ENCODE data around the gene MRPL58.
A peak's percentile ranks its signal among the peaks of the same experiment; 100 is the strongest.
"Not testable (repeated sequence)": the region's sequence is repeated elsewhere in the genome, so short reads cannot be mapped to it uniquely, and the experiment has no call there.

The MRPL58 gene

GRCh38 chr17:74981979-74982662 is 30.3 kb upstream of the MRPL58 start:
- in situ Hi-C loops (cut with HindIII; ENCODE audit: low pct_ligation_motif_present, low sequenced_read_pairs): no loop called here
- peak overlapping the region; percentile 69 for H3K4me3 ChIP-seq (ENCODE audit: low read depth, low read length)
- no peak overlapping the region for H3K27ac ChIP-seq
- no peaks in the 10 kb centered on the region for H3K36me3 ChIP-seq (replicated peaks)
- H3K27me3 ChIP-seq (replicated peaks): no peaks in the 10 kb centered on the region
- peak; percentile 43 for DNase-seq
- TF ChIP-seq CTCF (IDR thresholded peaks at IDR 0.05; ENCODE audit: low read depth, low read length, missing control alignments): no peak

GRCh38 chr17:74982663-74983313 is 29.7 kb upstream of the MRPL58 start:
- DNase-seq; H3K36me3 ChIP-seq (replicated peaks); H3K27ac ChIP-seq; in situ Hi-C loops (cut with HindIII; ENCODE audit: low pct_ligation_motif_present, low sequenced_read_pairs); H3K27me3 ChIP-seq (replicated peaks): not testable (repeated sequence)
- peak overlapping the region; percentile 69 for H3K4me3 ChIP-seq (ENCODE audit: low read depth, low read length)

- H3K36me3 ChIP-seq (replicated peaks): no peaks in the 10 kb centered on the region
- no peak overlapping the region for H3K4me3 ChIP-seq (ENCODE audit: low read depth, low read length)
- TF ChIP-seq CTCF (IDR thresholded peaks at IDR 0.05; ENCODE audit: low read depth, low read length, missing control alignments): no peak
- H3K27ac ChIP-seq: no peak overlapping the region
- in situ Hi-C loops (cut with HindIII; ENCODE audit: low pct_ligation_motif_present, low sequenced_read_pairs): no loop called here
- H3K27me3 ChIP-seq (replicated peaks): no peaks in the 10 kb centered on the region
- DNase-seq: no peak
Measured at GRCh38 chr17:74986206-74986576, 26.3 kb upstream of the MRPL58 start.

GRCh38 chr17:74987418-74987908 is 25.0 kb upstream of the MRPL58 start, which contains the start of gene CDR2L:
TSS of gene CDR2L (plus strand) at chr17:74987632. CDS start at chr17:74988044, 412 bp downstream.
- peak; percentile 93 for DNase-seq
- in situ Hi-C loops (cut with HindIII; ENCODE audit: low pct_ligation_motif_present, low sequenced_read_pairs): no loop called here
- no peaks in the 10 kb centered on the region for H3K27me3 ChIP-seq (replicated peaks)
- peak within 1 kb of the TSS; percentile 77 for H3K4me3 ChIP-seq (ENCODE audit: low read depth, low read length)
- peaks cover 2% of the 10 kb centered on the region for H3K36me3 ChIP-seq (replicated peaks)
- no peak for TF ChIP-seq CTCF (IDR thresholded peaks at IDR 0.05; ENCODE audit: low read depth, low read length, missing control alignments)
- peak within 1 kb of the TSS; percentile 94 for H3K27ac ChIP-seq

GRCh38 chr17:74987909-74988711 is 24.4 kb upstream of the MRPL58 start:
- H3K27ac ChIP-seq: peak overlapping the region; percentile 94
- peak; percentile 60 for TF ChIP-seq CTCF (IDR thresholded peaks at IDR 0.05; ENCODE audit: low read depth, low read length, missing control alignments)
- peak; percentile 74 for DNase-seq
- H3K27me3 ChIP-seq (replicated peaks): no peaks in the 10 kb centered on the region
- in situ Hi-C loops (cut with HindIII; ENCODE audit: low pct_ligation_motif_present, low sequenced_read_pairs): no loop called here
- peak overlapping the region; percentile 77 for H3K4me3 ChIP-seq (ENCODE audit: low read depth, low read length)
- peaks cover 2% of the 10 kb centered on the region for H3K36me3 ChIP-seq (replicated peaks)

- Histone ChIP-seq H3K4me3 (ENCODE audit: low read depth, low read length) (no peak overlapping the region), H3K27ac (no peak overlapping the region)
- in situ Hi-C loops (cut with HindIII; ENCODE audit: low pct_ligation_motif_present, low sequenced_read_pairs): no loop called here
Measured at GRCh38 chr17:74990581-74991105, 21.8 kb upstream of the MRPL58 start.

More at GRCh38 chr17:74990581-74991105, 21.8 kb upstream of the MRPL58 start:
- H3K36me3 ChIP-seq (replicated peaks): peaks cover 6% of the 10 kb centered on the region
- H3K27me3 ChIP-seq (replicated peaks): no peaks in the 10 kb centered on the region
- TF ChIP-seq CTCF (IDR thresholded peaks at IDR 0.05; ENCODE audit: low read depth, low read length, missing control alignments): no peak
- no peak for DNase-seq

Measured in brain microvascular endothelial cell (primary cell).